GM19193 (cell line): ENCODE data around the gene CAMK2N1.

Source experiments
- POLR2A ChIP-seq: IDR thresholded peaks from 4 replicates; pipeline ENCODE4 v1.6.1; 2011; ENCODE audit not compliant: insufficient read depth, insufficient read length; ENCODE audit errors: extremely low read depth

Gene CAMK2N1

DNA sequence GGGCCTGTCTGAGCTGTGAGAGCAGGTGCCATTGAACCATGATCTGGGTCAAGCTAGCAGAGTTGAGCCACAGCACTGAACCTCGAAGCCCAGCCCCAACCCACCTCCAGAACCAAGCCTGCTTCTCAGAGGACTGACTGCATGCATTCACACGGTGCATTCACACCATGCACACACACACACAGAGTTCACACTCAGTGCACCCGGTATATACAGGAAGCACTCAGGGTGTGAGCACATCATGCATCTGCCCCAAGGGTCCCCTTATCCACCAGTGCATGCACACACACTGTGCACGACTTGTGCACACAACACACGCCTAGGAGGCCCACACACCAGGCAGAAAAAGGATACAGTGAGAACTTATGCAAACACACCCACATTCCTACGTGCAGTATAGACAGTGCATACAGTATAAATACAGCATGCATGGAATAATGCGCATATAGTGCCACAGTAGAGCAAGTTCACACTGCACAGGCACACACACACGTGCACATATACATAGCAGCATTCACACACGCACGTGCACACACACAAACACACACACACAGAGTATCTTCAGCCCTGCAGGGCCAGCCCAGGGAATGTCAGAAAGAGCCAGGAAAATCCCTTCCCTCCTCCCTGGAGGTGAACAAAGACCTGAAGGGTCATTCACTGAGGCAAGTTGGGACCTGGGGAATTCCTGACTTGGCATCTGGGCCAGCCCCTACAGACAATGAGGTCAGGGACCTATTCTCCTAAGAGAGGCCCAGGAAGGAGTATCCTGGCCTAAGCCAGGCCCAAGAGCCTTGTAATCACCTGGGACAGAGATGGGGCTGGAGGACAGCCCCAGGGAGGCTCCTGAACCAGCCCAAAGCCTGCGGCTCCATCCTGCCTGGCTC is 42.1 kb downstream of the CAMK2N1 start:
- TF ChIP-seq POLR2A = no peak

DNA sequence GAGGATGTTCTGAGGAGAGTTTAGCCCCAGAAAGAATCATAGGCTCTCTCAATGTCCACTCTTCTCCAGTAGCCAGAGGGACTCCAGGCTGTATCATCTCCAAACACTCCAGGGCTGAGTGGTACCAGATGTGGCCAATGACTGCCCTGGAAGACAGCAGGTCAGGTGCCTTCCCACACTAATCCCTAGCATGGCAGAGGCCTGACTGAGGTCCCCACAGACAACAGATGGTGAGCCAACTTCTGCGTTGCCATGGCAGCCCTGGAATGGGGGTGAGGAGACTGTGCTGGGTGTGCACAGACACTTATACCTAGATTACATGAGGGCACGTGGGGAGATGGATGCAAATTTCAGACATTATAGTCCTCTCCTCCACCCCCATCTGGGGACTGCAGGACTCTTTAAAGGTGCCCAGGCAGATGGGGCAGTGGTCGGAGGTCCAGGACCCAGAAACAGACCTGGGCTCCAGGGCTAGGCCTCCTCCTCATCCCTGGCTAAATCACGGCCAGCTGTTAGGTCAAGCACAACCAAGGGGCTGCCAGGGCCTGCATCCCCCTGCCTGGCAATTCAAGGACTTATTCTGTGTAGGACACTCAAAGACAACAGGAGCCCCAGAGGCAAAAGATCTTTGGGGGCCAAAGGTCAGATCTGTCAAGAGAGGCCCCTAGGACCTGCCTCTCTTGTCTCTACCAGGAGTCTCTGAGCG is 42.9 kb downstream of the CAMK2N1 start:
- TF ChIP-seq POLR2A = no peak

DNA sequence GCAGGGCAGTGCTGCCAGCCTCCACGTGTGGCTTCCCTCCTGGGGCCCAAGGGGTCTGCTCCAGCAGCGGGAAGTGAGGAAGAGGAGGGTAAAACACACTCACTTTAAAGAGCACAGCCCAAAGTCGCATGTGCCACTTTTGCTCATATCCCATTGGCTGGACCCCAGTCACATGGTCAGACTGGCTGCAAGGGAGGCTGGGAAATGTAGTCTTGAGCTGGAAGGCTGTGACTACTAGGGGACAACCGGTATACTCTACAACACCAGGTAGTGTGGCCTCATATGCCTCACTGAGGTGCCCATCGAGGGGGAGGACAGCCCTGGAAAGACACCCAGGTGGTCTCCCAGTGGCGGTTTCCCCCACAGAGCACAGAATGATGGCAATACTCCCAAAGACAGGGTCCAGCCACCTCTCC is 45.2 kb downstream of the CAMK2N1 start:
- TF ChIP-seq POLR2A = no peak

DNA sequence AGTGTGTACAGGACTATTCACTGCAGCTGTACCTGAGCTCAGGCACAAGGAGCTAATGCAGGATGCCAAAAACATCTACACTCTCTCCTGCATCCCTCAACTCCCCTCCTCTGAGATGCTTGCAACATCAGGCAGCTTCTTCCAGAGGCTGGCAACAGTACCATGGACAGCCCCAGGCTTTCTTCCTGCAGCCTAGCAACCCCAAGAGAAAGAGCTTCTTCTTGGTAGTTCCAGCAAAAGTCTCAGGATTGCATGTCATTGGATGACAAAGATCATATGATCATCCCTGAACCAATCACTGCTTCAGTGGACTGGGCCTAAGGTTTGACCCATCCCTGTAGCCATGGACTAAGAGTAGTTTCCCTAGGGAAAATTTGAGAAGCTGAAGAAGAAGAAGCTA is 46.7 kb downstream of the CAMK2N1 start:
- no peak for TF ChIP-seq POLR2A

DNA sequence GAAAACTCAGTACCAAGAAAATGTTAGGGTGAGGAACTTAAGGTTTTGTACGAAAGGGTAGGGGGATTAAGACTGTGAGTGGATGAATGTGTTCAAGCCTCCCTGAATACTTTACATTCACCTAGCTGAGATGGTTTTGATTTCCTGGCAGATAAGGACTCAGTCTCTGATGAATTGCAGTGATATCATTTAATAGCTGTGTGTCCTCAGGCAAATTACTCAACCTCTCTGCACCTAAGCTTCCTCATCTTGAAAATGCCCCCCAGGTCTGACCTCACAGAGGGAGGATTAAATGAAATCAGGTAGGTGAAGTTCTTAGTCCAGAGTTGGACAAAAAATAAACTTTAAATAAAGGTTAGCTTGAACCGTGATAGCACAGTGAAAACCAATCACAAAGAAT is 48.4 kb downstream of the CAMK2N1 start:
- no peak for TF ChIP-seq POLR2A

DNA sequence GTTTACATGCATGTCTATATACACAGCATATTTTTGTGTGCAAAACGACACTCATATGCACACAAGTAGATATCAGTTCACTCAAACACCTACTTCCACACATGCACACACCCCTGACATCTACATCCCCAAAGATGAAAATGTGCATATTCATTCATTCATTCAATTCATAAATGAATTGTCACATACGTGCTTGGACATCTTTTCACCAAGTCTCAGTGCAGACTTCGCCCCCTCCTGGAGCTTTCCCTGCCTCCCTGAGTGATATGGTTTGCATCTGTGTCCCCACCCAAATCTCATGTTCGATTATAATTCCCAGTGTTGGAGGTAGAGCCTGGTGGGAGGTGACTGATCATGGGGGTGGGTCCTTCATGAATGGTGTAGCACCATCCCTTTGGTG is 53.1 kb downstream of the CAMK2N1 start:
- TF ChIP-seq POLR2A = no peak
